Dermis blood vessel endothelial cell (primary cell): ENCODE data around the gene CAMK1D. TPM values are rescaled to one million over a fixed set of nuclear protein-coding genes. Genes with fewer than 3 reads are reported as not detected.
"Not testable (repeated sequence)": the region's sequence is repeated elsewhere in the genome, so short reads cannot be mapped to it uniquely, and the experiment has no call there.

Experiments
- DNase-seq: peaks from one replicate; pipeline ENCODE4 v3.0.0; 2010
- total RNA-seq: library from RNA; depleted of rRNA; stranded (reverse); fragments of >200 nt; gene quantifications from 2 replicates; pipeline ENCODE4 v1.2.3, GENCODE V29; 2014

The CAMK1D gene
- total RNA-seq, 1 donor from 2014 or later = 0.85 TPM

DNA sequence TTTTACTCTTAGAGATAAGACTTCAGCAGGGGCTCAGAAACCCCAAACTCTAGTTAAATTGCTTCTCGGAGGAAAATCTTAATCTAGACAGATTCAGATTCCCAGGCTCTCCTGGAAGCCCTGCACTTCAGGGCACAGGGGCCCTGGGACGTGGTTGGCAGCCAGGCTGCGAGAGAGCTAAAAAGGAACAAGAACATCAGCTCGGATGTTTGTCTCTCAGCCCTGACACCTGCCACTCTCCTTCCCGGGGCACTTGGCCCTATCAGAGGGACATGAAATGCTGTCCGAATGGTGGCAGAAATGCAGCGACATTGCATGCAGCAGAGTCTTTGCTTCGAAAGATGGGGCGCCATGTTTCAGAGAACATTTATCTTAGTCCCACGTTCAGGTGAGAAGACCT lies 485.4 kb downstream of the CAMK1D start:
- DNase-seq = no peak

DNA sequence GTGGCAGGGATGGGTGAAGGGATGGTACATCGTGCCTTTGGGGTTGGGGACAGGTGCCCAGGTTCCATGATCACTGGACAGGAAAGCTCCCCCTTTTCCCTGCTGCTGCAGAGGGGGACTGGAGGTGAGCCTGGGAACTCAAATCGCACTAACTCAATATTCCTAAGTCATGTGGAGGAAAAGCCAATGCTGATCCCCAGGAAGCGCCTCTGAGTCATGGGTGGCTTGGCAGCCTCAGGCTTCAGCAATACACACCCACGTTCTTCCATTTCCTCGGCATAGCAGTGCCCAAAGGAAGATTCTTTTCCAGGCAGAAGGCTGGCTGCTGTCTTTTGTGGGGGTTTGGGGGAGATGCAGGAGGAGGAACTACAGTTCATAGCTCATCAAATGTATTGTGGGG lies 486.4 kb downstream of the CAMK1D start:
- peak; percentile 73 for DNase-seq

DNA sequence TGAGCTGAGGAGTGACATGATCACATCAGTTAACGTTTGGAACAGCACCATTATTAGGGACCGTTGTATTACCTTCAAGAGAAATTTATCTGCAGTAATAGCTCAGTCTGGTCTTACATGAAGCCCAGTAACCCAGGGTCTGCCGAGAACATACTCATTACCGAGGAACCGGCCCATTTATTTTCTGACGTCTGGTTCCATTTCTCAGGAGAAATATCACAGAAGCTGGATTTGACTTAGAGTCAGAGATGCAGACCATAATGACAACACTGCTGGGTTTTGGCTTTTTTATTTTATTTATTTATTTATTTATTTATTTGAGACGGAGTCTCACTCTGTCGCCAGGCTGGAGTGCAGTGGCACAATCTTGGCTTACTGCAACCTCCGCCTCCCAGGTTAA lies 489.0 kb downstream of the CAMK1D start:
- no peak for DNase-seq

DNA sequence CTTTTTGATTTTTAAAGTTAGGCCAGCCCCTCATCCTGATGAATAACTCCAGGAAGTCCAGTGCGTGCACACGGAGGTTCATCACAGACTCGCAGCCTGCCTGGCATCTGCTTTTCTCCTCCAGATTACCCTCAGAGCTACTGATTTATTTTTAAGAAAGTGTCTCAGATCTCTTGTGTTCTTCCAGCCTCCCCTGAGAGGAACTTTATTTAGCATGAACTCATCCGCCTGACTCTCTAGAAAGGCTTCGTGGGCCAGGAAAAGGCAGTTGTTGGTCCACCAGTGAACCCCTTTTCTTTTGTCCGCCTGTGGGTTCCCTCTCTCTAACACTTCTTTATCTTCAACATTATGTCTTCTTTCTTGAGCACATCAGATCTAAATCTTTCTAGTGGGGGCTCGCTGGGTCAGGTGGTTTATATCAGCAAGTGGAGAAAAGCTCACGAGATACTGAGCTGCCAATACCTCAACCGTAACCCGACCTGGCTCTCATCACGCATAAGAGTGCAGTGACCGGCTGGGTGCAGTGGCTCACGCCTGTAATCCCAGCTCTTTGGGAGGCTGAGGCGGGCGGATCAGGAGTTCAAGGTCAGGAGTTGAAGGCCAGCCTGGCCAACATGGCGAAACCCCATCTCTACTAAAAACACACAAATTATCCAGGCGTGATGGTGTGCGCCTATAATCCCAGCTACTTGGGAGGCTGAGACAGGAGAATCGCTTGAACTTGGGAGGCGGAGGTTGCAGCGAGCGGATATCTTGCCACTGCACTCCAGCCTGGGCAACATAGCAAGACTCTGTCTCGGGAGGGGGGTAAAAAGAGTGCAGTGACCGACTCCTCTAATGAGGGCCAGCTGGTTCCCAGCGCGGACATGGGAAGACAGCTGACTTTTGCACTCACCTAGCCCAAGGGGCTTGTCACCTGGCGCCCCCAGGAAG lies 489.9 kb downstream of the CAMK1D start:
- no peak for DNase-seq

DNA sequence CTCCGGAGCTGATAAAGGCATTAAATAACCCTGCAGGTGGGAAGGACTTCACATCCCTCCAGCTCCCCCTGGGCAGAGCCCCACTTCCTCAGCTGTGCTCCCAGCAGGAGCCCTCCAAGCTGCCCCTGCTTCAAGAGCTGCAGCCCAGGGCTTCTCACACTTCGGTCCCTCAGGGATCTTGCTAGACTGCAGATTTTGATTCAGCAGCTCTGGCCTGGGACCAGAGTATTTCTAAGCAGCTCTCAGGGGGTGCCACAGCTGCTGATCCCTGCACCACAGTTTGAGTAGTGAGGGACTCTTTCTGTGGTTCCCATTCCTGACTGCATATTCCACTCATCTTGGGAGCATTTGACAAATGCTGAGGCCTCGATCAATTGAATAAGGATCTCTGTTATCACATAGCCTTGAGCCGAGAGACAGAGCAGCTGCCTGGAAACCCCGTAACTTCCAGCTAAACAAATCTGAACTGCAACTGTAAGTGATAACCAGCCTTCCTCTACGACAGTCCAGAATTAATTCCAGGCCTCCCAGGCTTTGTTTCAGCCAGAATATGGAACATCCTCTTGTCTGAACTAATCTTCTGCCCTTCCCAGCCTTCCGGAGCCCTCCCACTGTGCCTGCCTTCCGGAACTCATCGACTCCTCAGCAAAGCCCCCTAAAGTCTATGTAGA lies 490.7 kb downstream of the CAMK1D start:
- DNase-seq = peak; percentile 13

DNA sequence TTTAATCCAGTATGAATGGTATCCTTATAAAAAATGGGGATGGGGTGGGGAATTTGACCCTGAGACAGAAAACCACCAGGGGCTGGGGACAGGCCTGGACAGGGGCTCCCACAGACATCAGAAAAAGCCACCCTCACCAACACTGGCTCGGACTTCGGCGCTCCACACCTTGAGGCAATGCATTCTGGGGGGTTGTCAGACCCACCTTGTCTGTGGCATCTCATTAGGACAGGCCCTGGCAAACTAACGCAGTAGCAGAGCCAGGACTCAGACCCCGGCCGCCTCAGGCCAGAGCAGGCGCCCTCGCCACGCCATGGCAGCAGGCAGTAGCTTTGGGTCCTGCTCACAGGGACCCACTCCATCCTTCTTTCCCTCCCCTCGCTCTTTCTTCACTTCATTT lies 492.1 kb downstream of the CAMK1D start:
- DNase-seq = no peak

DNA sequence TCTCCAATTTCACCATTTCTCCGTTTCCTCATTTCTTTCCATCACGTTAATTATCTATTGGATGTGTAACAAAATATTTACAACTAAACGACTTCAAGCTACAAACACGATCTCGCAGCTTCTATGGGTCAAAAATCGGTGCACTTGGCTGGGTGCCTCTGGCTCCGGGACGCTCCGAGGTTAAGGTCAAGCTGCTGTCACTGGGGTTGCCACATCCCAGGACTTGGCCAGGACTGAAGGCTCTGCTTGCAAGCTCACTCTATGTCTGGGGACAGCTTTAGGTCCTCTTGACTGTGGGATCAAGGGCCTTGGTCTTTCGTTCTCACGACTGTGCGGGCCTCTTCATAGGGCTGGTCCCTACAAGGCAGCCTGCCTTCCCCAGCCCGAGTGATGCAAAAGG lies 492.5 kb downstream of the CAMK1D start:
- DNase-seq = no peak

DNA sequence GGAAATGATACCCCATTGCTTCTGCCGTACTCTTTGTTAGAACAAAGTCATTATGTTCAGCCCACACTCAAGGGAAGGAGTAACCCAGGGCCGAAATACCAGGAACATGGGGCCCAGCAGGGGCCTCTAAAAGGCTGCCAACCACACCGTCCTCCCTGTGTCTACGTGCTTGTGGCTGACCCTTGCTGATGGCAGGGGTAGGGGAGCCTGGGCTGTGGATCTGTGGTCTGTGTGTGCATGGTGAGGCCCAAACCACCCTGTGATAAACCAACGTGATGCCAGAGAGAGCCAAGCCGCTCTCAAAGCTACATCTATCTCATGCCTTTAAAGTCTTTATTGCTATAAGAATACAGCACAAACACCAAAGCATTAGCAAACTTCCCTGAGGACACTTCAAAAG lies 493.0 kb downstream of the CAMK1D start:
- no peak for DNase-seq

DNA sequence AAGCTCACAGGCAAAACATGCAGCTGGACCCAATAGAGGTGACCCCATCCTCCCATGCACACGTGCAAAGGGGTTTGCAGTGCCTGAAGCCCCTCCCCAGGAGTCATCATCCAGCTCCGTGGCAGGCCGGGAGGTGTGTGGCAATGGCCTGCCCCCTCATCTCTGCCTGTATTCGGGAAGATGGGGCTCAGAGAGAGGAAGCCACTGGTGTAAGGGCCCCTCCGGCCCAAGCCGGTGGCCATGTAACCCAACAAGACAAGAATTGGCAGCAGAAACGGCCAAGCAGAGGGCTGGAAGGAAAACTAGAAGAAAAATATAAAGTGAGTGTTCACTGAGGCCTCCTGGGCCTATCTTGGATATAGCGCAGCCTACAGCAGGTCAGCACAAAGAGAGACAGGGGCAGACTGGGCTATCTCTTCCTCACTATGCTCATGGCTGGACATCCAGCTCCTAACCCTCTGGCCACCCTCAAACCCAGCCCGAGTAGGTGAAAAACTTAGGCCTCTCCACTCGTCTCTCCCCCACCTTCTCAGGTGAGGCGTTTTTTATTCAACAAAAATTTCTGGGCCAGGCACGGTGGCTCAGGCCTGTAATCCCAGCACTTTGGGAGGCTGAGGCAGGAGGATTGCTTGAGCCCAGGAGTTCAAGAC lies 494.1 kb downstream of the CAMK1D start:
- DNase-seq = no peak

DNA sequence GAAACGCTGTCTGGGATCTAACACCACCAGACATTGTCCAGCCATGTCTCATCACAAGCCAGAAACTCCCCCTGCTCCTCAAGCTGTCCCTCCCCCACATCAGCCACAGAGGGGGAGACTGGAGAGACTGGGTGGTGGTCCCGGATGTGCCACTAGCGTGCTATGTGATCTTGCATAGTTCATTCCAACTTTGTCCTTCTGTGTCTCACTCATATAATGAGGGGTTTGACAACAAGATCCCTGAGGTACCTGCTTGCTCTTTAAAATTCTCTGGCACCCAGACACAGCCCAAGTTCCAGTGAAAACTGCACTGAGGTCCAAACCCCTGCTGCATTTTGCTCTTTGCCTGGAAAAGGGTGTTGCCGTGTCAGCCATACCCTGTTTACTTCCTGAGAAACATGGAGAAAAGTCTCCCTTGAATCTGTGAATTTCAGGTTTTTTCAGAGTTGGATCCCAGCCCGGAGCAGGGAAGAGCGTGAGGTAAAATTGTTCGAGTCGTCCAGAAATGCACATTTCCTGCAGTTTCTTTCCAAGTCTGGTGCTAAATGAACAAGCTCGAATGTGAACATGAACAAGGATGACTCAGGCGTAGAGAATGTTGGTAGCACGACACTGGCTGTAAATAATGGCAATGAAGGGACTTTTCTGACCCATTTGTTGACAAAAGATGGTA lies 495.6 kb downstream of the CAMK1D start:
- DNase-seq = peak; percentile 97

DNA sequence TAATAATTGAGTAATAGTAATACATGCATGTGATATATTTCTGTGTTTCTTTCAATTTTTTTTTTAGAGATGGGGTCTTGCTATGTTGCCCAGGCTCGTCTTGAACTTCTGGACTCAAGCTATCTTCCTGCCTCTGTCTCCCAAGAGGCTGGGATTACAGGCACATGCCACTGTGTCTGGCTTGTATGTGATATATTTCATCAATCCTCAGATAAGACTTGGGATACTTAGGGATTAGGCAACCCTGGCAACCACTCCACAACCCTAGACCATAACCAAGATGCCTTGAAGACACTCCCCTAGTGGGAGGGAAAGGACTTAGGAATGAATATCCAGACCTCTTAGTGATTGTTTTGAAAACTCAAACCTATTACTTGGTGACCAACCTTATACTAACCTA lies 497.4 kb downstream of the CAMK1D start:
- no peak for DNase-seq

DNA sequence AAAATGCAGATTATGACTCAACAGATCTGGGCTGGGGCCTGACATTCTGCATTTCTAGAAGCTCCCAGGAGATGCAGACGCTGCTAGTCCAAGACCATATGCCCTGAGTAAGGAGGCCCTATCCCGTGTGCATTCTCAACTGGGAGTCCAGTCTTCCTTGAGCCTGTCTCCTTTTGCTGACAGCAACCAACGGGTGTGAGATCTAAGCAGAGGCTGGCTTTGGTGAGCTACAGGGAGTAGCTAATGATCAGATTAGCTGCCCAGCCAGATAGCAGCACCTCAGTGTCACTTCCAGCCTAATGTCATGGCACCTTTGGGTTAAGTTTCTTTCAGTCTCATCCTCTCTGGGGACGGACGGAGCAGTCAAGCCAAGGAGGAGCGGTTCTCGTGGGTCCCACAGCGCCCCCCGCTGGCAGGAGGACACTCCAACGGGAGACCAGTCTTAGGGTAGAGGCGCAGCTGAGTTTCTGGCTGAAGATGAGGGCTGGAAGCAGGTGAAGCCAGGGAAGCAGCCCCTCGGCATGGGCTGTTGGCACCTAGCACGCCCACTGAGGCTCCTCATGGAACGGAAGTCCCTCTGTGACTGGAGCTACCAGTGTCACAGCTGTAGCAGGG lies 498.1 kb downstream of the CAMK1D start:
- DNase-seq = peak; percentile 19

DNA sequence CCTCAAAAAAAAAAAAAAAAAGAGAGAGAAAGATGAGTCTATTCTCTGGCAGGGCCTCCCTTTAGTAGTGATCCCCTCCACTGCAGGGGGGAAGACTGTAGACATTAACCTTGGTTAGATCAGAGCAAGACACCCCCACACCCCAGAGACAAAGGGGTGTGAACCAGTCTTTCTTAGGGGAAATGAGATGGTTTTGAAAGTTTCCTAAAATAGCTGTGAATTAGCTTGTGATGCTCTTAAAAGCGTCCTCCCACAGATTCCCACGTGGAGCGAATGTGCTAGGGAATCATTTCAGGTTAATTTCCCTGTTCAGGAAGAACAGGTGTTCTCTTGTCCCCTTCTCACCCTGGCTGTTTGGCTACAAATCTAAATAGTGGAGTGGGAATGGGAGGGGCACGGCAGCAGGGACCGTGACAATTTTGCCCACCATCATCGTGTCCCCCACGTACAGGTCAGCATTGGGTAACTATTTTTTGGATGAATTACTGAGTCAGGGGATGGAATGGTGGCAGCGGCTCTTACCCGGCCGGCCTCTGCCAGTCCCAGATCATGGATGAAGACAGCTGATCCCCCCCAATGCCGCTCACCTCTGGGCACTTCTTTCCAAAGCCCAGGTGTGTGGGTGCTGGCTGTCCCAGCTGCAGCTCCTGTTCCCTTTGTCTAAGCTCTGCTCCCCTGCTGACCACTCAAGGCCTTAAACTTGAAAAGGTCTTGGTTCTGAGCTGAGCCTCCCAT lies 499.3 kb downstream of the CAMK1D start:
- no peak for DNase-seq

DNA sequence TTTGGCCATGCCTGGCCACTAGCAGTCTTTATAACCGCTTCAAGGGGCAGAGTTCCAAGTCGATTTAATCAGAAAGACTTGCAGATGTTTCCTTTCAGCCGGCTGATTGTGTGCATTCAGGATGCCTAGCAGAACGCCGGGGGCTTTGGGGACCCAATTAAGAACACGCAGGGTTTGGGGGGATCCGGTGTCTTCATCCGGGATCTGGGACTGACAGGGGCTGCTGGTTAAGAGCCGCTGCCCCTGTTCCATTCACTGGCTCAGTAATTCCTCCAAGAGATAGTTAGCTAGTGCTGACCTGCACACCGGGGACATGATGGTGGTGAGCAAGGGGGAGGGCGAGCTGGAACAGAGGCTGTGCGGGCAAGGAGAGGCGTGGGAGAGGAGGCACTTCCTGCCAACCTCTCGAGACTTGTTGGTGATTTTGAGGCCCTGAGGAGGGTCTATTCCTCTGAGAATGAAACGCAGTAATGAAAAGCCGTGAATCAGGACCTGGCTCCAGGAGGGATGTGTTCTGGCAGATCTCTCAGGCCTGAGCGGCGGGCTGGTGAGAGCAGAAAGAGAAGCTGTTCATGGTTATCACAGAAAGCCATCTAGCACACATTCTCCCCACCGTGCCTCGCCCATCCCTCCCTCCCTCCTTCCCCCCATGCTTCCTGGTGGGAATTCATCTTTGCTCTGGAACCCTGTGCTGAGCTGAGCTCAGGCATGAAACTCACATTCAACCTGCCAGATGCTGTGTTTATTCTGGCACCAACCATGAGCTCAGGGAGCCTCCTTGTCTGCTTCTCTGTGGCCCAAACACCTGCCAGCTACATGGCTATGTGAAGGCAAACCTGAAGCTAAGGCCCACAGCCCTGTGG lies 500.2 kb downstream of the CAMK1D start:
- peak; percentile 82 for DNase-seq

DNA sequence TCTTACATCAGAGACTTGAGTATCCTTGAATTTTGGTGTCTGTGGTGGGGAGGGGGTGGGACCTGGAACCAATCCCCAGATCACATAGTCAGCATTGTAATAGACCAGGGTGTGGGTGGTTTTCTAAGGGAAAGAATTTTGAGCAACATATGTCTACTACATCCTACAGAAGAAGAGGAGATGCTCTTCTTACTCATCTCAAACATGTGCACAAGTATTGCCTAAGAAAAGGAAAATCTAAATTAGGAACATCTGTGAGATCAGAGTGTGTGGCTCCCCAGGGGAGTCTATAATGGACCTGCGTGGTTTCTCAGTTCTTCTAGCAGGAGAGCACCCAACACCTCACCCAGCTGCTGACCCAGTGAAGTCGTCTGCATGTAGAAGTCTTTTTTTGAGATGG lies 503.3 kb downstream of the CAMK1D start:
- DNase-seq = no peak

DNA sequence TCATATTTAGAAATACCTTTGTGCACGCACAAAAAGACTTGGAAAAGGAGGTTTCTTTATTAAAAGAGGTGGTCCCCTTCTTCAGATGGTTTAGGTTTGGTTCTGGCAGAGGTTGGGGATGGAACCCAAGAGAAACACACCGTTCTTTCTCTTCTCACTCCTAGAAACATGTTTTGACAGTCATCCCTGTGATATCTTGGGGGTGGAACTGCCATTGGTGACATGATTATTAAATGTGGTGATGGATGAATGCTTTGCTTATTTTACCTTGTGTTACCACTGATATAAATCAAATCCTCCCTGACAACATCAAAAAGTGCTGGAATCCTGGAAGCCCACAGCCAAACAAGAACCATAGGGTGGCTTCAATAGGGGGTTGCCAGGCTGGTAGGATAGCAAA lies 505.6 kb downstream of the CAMK1D start:
- no peak for DNase-seq

DNA sequence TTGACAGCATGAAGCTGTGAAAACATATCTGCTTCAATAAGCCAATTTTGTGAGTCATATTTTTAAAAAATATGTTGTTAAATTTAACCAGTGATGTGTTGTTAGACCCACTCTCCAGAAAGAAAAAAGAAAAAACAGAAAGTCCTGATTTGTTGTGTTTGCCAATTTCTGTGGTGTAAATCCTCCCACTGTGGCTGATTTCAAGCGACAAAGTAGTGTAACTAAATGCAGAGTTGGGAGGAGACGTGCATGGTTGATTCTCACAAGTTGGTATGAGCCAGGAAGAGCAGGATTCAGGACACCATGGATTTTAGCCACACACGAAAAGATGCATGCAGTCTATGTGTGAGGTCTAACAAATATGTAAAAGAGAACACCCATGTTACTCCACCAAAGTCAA lies 513.1 kb downstream of the CAMK1D start:
- DNase-seq = no peak

DNA sequence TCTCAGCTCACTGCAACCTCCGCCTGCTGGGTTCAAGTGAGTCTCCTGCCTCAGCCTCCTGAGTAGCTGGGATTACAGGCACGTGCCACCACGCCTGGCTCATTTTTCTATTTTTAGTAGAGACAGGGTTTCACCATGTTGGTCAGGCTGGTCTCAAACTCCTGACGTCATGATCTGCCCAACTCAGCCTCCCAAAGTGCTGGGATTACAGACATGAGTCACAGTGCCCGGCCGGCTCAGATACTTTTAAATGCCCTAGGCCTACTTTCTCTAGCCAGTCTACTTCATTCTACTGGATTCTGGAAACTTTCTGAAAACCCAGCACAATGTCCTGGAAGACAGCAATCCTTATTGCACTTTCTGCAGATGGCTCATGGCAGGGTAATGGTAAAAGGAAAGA lies 516.2 kb downstream of the CAMK1D start:
- DNase-seq = not testable (repeated sequence)

DNA sequence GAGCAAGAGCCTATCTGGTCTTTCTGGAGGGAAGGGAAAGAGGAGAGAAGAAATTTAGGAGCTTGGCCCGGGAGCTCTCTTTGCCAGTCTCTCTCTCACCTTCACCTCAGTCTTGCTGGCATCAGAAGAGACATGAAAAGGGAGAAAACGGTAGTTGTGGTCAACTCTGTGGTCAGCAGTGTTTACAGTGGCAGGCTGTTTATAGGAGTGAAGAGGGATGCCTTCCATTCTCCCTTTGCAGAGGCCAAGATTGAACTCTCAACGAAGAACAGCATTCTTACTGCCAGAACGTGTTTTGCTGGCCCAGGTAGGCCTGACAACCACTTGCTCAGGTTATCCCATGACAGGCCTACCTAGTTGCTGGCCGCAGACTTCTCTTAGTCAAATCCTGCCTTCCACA lies 518.9 kb downstream of the CAMK1D start:
- no peak for DNase-seq

DNA sequence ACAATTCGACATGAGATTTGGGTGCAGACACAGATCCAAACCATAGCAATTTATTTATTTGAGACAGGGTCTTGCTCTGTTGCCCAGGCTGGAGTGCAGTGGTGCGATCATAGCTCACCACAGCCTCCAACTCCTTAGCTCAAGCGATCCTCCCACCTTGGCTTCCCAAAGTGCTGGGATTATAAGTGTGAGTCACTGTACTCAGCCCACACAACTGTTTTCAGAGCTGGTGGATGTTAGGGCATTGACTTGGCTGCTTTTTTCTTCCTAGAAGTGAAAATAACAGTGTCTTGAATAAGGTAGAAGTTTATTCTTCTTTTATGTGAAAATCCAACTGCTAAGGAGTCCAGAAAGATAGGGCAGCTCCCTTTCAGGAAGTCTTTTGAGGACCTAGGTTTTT lies 520.1 kb downstream of the CAMK1D start:
- no peak for DNase-seq

DNA sequence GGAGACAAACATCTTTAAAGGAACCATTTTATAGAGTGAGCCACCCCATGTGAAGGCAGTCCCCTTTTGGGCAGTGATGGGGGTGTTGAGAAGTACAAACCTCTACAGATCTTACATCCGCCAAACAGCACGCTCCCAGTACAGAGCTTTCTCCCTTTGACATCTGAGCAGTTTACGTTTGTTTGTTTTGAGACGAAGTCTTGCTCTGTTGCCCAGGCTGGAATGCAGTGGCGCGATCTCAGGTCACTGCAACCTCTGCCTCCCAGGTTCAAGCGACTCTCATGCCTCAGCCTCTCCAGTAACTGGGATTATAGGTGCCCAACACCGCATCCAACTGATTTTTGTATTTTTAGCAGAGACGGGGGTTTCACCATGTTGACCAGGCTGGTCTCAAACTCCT lies 523.2 kb downstream of the CAMK1D start:
- DNase-seq = no peak
